GM23338 (cell line): ENCODE measurements around the gene HCN3.

Source experiments
- CTCF ChIP-seq, 2 experiments: fragments of 200-600 bp in 1 of 2; sonication (generic) in 1 of 2; conservative IDR thresholded peaks; 2 replicates each; pipeline versions ENCODE4 v1.5.1 to v1.6.1; 2016 to 2017; ENCODE audit warnings: antibody characterized with exemption in 2 of 2, low read depth in 2 of 2, mild to moderate bottlenecking in 2 of 2, moderate library complexity in 1 of 2
- ETS1 ChIP-seq: IDR thresholded peaks from 2 replicates; pipeline ENCODE4 v1.6.1; 2016; ENCODE audit warnings: antibody characterized with exemption
- EZH2 ChIP-seq: fragments of 200-600 bp; sonication (generic); IDR thresholded peaks from one replicate; pipeline ENCODE4 v1.8.0; 2017; ENCODE audit warnings: antibody characterized with exemption, mild to moderate bottlenecking, low read depth; ENCODE audit not compliant: unreplicated experiment
- EZH2phosphoT487 ChIP-seq: fragments of 200-600 bp; sonication (generic); IDR thresholded peaks from one replicate; pipeline ENCODE4 v1.8.1; 2018; ENCODE audit warnings: antibody characterized with exemption; ENCODE audit not compliant: unreplicated experiment
- POLR2AphosphoS5 ChIP-seq: IDR thresholded peaks from 2 replicates; pipeline ENCODE4 v1.6.1; 2016; ENCODE audit warnings: antibody characterized with exemption, low read depth
- TF ChIP-seq, protein P1 (sequence below): IDR thresholded peaks from one replicate; pipeline ENCODE4 v1.6.1; 2018; ENCODE audit warnings: antibody characterized with exemption; ENCODE audit not compliant: unreplicated experiment

- no peak for TF ChIP-seq CTCF (conservative IDR thresholded peaks at IDR 0.05; ENCODE audit: low read depth in 2 of 2)
- no peak for TF ChIP-seq EZH2
- TF ChIP-seq EZH2phosphoT487 = no peak
- TF ChIP-seq, protein P1, sequence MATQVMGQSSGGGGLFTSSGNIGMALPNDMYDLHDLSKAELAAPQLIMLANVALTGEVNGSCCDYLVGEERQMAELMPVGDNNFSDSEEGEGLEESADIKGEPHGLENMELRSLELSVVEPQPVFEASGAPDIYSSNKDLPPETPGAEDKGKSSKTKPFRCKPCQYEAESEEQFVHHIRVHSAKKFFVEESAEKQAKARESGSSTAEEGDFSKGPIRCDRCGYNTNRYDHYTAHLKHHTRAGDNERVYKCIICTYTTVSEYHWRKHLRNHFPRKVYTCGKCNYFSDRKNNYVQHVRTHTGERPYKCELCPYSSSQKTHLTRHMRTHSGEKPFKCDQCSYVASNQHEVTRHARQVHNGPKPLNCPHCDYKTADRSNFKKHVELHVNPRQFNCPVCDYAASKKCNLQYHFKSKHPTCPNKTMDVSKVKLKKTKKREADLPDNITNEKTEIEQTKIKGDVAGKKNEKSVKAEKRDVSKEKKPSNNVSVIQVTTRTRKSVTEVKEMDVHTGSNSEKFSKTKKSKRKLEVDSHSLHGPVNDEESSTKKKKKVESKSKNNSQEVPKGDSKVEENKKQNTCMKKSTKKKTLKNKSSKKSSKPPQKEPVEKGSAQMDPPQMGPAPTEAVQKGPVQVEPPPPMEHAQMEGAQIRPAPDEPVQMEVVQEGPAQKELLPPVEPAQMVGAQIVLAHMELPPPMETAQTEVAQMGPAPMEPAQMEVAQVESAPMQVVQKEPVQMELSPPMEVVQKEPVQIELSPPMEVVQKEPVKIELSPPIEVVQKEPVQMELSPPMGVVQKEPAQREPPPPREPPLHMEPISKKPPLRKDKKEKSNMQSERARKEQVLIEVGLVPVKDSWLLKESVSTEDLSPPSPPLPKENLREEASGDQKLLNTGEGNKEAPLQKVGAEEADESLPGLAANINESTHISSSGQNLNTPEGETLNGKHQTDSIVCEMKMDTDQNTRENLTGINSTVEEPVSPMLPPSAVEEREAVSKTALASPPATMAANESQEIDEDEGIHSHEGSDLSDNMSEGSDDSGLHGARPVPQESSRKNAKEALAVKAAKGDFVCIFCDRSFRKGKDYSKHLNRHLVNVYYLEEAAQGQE = no peak
- TF ChIP-seq POLR2AphosphoS5 = no peak
- TF ChIP-seq ETS1 = no peak
These were observed 16.0 kb downstream of the HCN3 start for GRCh38 chr1:155293086-155293749.
